ENCODE data around the gene KRTAP5-7. TPM values are rescaled to one million over a fixed set of nuclear protein-coding genes. Genes with fewer than 3 reads are reported as not detected.
"Not testable (repeated sequence)": the region's sequence is repeated elsewhere in the genome, so short reads cannot be mapped to it uniquely, and the experiment has no call there.

Gene KRTAP5-7
- total and polyA plus RNA-seq, 4 donors = 0.19 TPM; not detected in 3

GRCh38 chr11:71571101-71571850 is 44.2 kb downstream of the KRTAP5-7 start:
- not testable (repeated sequence) for DNase-seq (ENCODE audit: low spot score); H3K36me3 ChIP-seq (ENCODE audit: control insufficient read depth in 4 of 4, insufficient read depth in 3 of 4, low read depth in 1 of 4, low read length in 3 of 4); H3K9ac ChIP-seq (ENCODE audit: low read depth in 1 of 2, low read length in 2 of 2); H3K4me1 ChIP-seq (ENCODE audit: control insufficient read depth in 4 of 4, insufficient read depth in 4 of 4, low read length in 3 of 4); H3K27me3 ChIP-seq (ENCODE audit: control insufficient read depth in 4 of 4, insufficient read depth in 4 of 4, low read length in 3 of 4); H3K9me3 ChIP-seq (ENCODE audit: control insufficient read depth in 4 of 4, low read length in 3 of 4); H3K27ac ChIP-seq (ENCODE audit: low read depth in 1 of 2, low read length in 2 of 2); H3K4me3 ChIP-seq (ENCODE audit: low read depth in 1 of 3, low read length in 3 of 3)
- 85% methylated on average over 37 of the region's 39 CpGs for WGBS

DNA sequence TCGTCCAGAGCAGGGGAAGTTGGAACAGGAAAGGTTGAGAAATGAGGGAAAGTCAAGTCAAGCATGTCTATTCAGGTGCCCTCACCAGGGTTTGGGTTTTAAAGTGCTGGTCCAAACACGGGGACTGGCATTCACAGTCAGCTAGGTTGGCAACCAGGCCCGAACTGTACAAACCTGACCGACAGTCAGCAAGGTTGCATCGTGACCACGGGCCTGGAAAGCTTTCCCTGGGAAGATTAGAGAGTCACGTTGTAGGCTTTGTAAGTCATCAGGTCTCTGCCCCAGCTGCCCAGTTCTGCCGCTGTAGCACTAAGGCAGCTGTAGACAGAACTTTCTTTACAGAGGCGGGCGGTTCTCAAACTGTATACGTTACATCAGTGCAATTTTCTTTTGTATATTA is 45.7 kb downstream of the KRTAP5-7 start:
- no peak for DNase-seq (ENCODE audit: low spot score)
- no peaks in the 10 kb centered on the region for H3K36me3 ChIP-seq (ENCODE audit: control insufficient read depth in 4 of 4, insufficient read depth in 3 of 4, low read depth in 1 of 4, low read length in 3 of 4)
- no peak overlapping the region for H3K4me3 ChIP-seq (ENCODE audit: low read depth in 1 of 3, low read length in 3 of 3)
- no peak overlapping the region for H3K27ac ChIP-seq (ENCODE audit: low read depth in 1 of 2, low read length in 2 of 2)
- WGBS = 90% methylated on average over 11 of the region's 11 CpGs
- H3K9ac ChIP-seq (ENCODE audit: low read depth in 1 of 2, low read length in 2 of 2) = no peak overlapping the region
- no peak for TF ChIP-seq RAD21 (IDR thresholded peaks at IDR 0.05)
- TF ChIP-seq CTCF (IDR thresholded peaks at IDR 0.05; ENCODE audit: low read depth, low read length, missing input control) = no peak
- TF ChIP-seq, protein P1, sequence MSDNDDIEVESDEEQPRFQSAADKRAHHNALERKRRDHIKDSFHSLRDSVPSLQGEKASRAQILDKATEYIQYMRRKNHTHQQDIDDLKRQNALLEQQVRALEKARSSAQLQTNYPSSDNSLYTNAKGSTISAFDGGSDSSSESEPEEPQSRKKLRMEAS (IDR thresholded peaks at IDR 0.05) = no peak
- TF ChIP-seq HNF4A (conservative IDR thresholded peaks at IDR 0.05) = no peak
- TF ChIP-seq GABPA (IDR thresholded peaks at IDR 0.05 in 1 of 2, conservative IDR thresholded peaks at IDR 0.05 in 1 of 2) = no peak
- no peak for TF ChIP-seq NR2F2 (IDR thresholded peaks at IDR 0.05)
- TF ChIP-seq ATF3 (IDR thresholded peaks at IDR 0.05) = no peak
- TF ChIP-seq FOXA2 (IDR thresholded peaks at IDR 0.05) = no peak
- no peak for TF ChIP-seq RXRA (IDR thresholded peaks at IDR 0.05)
- no peak for TF ChIP-seq TAF1 (conservative IDR thresholded peaks at IDR 0.05)
- no peak for TF ChIP-seq REST (IDR thresholded peaks at IDR 0.05)
- no peak for TF ChIP-seq SP1 (IDR thresholded peaks at IDR 0.05)
- TF ChIP-seq JUND (IDR thresholded peaks at IDR 0.05) = no peak
- TF ChIP-seq HNF4G (IDR thresholded peaks at IDR 0.05) = no peak
- TF ChIP-seq EGR1 (IDR thresholded peaks at IDR 0.05; ENCODE audit: low read depth in 2 of 2) = no peak
- no peaks in the 10 kb centered on the region for H3K9me3 ChIP-seq (ENCODE audit: control insufficient read depth in 4 of 4, low read length in 3 of 4)
- no peaks in the 10 kb centered on the region for H3K27me3 ChIP-seq (ENCODE audit: control insufficient read depth in 4 of 4, insufficient read depth in 4 of 4, low read length in 3 of 4)
- H3K4me1 ChIP-seq (ENCODE audit: control insufficient read depth in 4 of 4, insufficient read depth in 4 of 4, low read length in 3 of 4) = no peaks in the 10 kb centered on the region
